Measurements from ENCODE around the gene DAPK2.

DAPK2 gene

GRCh38 chr15:63923993-63924950, 122.0 kb downstream of the DAPK2 start:
- no peak overlapping the region for H3K27ac ChIP-seq
- TF ChIP-seq ZFX (IDR thresholded peaks at IDR 0.05), result no peak

GRCh38 chr15:63922916-63923315, 123.4 kb downstream of the DAPK2 start:
- H3K27ac ChIP-seq, result no peak overlapping the region
- TF ChIP-seq, protein P1, sequence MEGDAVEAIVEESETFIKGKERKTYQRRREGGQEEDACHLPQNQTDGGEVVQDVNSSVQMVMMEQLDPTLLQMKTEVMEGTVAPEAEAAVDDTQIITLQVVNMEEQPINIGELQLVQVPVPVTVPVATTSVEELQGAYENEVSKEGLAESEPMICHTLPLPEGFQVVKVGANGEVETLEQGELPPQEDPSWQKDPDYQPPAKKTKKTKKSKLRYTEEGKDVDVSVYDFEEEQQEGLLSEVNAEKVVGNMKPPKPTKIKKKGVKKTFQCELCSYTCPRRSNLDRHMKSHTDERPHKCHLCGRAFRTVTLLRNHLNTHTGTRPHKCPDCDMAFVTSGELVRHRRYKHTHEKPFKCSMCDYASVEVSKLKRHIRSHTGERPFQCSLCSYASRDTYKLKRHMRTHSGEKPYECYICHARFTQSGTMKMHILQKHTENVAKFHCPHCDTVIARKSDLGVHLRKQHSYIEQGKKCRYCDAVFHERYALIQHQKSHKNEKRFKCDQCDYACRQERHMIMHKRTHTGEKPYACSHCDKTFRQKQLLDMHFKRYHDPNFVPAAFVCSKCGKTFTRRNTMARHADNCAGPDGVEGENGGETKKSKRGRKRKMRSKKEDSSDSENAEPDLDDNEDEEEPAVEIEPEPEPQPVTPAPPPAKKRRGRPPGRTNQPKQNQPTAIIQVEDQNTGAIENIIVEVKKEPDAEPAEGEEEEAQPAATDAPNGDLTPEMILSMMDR (conservative IDR thresholded peaks at IDR 0.05), result no peak
- no peak for TF ChIP-seq ZFX (IDR thresholded peaks at IDR 0.05)

- no peak overlapping the region for H3K27ac ChIP-seq
- TF ChIP-seq, protein P1 (conservative IDR thresholded peaks at IDR 0.05), result no peak
- no peak for TF ChIP-seq ZFX (IDR thresholded peaks at IDR 0.05)
Observed at GRCh38 chr15:63922261-63922904, 123.9 kb downstream of the DAPK2 start.

DNA sequence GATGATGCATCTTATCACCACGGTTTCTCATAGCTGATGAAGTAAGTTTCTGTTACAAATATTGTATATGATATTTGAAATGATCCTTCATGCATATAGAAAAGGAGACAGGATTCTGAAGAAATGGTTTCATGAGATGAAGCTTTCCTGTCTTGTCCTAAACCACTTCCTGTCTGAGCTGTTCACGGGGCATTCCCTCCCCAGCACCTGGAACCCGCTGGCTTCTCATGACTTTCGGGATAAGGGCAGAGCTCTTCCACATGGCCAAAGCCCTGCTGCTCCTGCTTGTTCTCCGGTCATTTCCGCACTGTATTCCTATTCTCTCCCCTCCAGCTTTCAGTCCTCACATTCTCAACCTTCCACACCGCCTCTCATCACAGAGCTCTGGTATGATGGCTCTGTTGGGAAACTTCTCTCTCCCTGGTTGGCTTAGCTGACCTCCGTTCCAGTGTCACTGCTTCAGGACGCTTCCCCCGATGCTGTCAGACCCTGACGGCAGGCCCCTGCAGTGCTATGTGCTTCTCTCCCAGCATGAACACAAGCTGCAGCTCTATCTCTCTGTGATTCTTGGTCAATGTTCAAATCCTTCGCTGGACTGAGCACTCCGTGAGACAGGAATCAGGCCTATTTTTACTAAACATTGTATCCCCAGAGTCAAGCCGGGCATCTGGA, 125.6 kb downstream of the DAPK2 start:
- TF ChIP-seq, protein P1 (conservative IDR thresholded peaks at IDR 0.05), result no peak
- TF ChIP-seq ZFX (IDR thresholded peaks at IDR 0.05), result no peak
- no peak overlapping the region for H3K27ac ChIP-seq

GRCh38 chr15:63918901-63919348, 127.4 kb downstream of the DAPK2 start:
- no peak for TF ChIP-seq ZFX (IDR thresholded peaks at IDR 0.05)
- TF ChIP-seq, protein P1 (conservative IDR thresholded peaks at IDR 0.05), result no peak
- no peak overlapping the region for H3K27ac ChIP-seq

- no peak overlapping the region for H3K27ac ChIP-seq
- no peak for TF ChIP-seq ZFX (IDR thresholded peaks at IDR 0.05)
- TF ChIP-seq, protein P1 (conservative IDR thresholded peaks at IDR 0.05), result no peak
Observed at GRCh38 chr15:63918317-63918672, 128.0 kb downstream of the DAPK2 start.

DNA sequence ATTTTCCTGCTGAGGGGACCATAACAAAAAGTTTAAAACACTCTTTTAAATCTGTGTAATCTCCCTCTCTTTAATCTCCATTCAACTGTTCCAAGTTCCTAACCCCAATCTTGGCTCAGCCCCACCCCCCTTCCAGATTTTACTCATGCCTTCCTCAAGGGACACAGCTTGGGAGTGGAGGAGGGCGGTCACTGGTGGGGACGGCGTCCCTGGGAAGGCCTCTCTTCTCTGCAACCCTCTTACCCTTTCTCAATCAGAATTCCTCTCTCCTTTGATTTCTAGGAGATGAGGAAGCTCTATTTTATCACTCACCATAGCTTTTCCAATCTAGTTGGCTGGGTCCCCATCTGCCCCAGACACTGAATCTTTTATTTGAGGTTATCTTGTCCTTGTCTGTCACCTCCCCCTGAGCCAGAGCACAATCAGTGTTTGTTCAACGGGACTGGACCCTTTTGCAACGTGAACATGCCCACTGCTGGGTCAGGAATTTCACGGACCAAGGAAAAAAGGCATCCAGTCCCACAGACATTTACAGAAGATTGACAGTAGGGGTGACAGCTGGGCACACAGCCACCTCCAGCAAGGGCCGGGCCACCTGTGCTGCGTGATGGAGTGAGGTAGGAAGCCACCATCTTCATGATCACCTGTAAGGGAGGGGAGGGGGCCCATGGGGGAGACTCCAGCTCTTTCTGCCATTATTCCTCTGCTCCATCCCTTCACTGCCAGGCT, 128.5 kb downstream of the DAPK2 start:
- H3K27ac ChIP-seq, result no peak overlapping the region
- TF ChIP-seq, protein P1 (conservative IDR thresholded peaks at IDR 0.05), result no peak
- TF ChIP-seq ZFX (IDR thresholded peaks at IDR 0.05), result no peak

All from C4-2B (cell line).